Coronary artery (tissue), 2 donors: ENCODE measurements around the gene ANP32E.
A peak's percentile ranks its signal among the peaks of the same experiment; 100 is the strongest.

Source experiments
- DNase-seq: peaks from one replicate; pipeline ENCODE4 v3.0.0-alpha.2; 2017; ENCODE audit warnings: low spot score
- H3K27ac ChIP-seq, 2 donors: fragments of 200-600 bp; sonication (generic); one replicate each; pipeline ENCODE4 v1.5.1; 2016 to 2019
- H3K4me3 ChIP-seq: fragments of 200-600 bp; sonication (generic); 2 replicates; pipeline ENCODE4 v1.5.1; 2016; ENCODE audit warnings: mild to moderate bottlenecking, moderate library complexity
- CTCF ChIP-seq: fragments of 200-600 bp; sonication (generic); IDR thresholded peaks from one replicate; pipeline ENCODE4 v1.5.1; 2019; ENCODE audit warnings: antibody characterized with exemption

Gene ANP32E

DNA sequence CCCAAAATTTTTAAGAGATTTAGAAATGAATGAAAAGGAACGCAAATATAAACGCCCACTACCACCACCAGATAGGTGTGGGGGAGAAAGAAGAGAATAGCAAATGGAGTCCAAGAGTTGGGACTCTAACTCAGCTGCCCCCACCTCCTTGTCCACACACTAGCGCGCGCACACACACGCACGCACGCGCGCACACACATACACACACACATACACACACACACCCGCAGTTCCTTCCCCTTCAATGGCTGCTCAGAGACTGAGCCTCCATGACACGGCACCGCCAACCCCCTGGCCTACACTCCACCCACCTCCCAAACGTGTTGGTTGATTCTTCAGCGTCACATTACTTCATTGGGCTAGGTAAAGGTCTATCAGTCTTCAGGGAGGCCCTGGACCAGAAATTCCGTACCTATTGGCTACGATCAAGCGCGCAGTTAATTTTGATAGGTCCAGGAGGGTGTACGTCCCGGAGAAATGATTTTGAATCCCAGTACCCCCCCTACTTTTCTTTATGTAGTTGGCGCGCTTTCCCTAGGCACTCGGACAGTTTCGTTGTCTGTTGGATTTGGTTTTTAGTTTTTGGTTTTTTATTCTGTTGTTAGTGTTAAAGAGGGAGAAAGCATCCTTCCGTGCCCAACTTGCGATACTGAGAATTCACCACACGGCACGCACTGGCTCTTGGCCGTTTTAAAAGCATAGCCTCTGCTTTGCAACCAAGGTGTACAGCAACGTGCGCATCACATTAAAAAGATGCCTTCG is at the start of gene ANP32E:
Gene ANP32E (minus strand): TSS at position 261 of the 762 bp plus-strand sequence. CDS start 326 bp downstream, outside the sequence.
- Histone ChIP-seq H3K4me3 (peak within 1 kb of the TSS; percentile 81), H3K27ac (peak within 1 kb of the TSS; percentile 97 to 98)
- DNase-seq, result peak; percentile 99
- TF ChIP-seq CTCF, result no peak

DNA sequence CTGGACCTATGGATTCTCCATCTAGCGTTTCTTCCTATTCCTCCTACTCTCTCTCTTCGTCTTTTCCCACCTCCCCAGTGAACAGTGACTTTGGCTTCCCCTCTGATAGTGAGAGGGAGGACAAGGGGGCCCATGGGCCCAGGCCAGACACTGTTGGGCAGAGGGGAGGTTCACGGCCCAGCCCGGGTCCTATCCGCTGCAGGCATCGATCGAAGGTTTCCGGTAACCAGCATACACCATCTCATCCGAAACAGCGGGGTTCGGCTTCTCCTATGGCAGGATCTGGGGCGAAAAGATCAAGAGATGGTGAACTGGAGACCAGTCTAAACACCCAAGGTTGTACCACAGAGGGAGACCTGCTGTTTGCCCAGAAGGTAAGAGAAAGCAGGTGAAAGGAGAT is 47.3 kb upstream of the ANP32E start:
- no peak for DNase-seq
- TF ChIP-seq CTCF, result no peak
- Histone ChIP-seq H3K27ac (peak overlapping the region; percentile 67 to 98), H3K4me3 (peak overlapping the region; percentile 81)

GRCh38 chr1:150282558-150282958 is 46.6 kb upstream of the ANP32E start:
- H3K27ac ChIP-seq, result peak overlapping the region; percentile 67 to 98
- H3K4me3 ChIP-seq, result peak overlapping the region; percentile 81
- no peak for TF ChIP-seq CTCF
- DNase-seq, result no peak

- TF ChIP-seq CTCF, result no peak
- Histone ChIP-seq H3K27ac (peak within 1 kb of the TSS; percentile 94 to 98), H3K4me3 (peak within 1 kb of the TSS; percentile 81)
- peak; percentile 98 for DNase-seq
Measured at GRCh38 chr1:150281758-150282557, 46.0 kb upstream of the ANP32E start, which contains the start of gene CIART. Gene CIART, plus strand, starts transcription at chr1:150282554. Its CDS starts 714 bp downstream, at chr1:150283268.

- DNase-seq, result peak; percentile 80
- peak; percentile 51 for TF ChIP-seq CTCF
- Histone ChIP-seq H3K4me3 (peak overlapping the region; percentile 81), H3K27ac (peak overlapping the region; percentile 94 to 98)
Measured at GRCh38 chr1:150281221-150281757, 45.4 kb upstream of the ANP32E start.

GRCh38 chr1:150280138-150280707 is 44.3 kb upstream of the ANP32E start:
- H3K27ac ChIP-seq, result peak overlapping the region; percentile 62 to 94
- no peak for DNase-seq
- no peak overlapping the region for H3K4me3 ChIP-seq
- TF ChIP-seq CTCF, result no peak
